ENCODE measurements around the gene CORIN.

Gene CORIN

DNA sequence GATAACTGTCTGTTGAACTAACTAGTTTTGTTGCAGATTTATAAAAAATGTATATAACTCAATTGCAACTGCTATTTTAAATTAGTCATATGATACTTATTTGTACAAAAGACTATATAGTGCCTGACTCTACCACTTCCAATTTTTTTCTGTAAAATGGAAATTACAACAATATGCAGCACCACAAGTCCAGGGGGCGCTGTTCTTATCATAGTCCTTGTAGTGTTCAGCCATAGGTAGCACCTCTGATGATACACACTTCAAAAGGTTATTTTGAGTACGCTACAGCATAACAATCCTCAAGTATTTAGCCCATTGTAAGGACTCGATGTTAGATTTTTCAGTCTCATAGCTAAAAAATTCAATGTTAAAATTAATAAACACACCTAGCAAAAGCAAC, 174.9 kb downstream of the CORIN start:
- H3K9me3 ChIP-seq = no peaks in the 10 kb centered on the region
- H3K4me3 ChIP-seq (ENCODE audit: low read depth in 1 of 2, low read length in 1 of 2) = no peak overlapping the region
- H3K27me3 ChIP-seq = peaks cover 3% of the 10 kb centered on the region
- no peak overlapping the region for H3K27ac ChIP-seq
- H3K36me3 ChIP-seq = no peaks in the 10 kb centered on the region
- TF ChIP-seq, protein P1, sequence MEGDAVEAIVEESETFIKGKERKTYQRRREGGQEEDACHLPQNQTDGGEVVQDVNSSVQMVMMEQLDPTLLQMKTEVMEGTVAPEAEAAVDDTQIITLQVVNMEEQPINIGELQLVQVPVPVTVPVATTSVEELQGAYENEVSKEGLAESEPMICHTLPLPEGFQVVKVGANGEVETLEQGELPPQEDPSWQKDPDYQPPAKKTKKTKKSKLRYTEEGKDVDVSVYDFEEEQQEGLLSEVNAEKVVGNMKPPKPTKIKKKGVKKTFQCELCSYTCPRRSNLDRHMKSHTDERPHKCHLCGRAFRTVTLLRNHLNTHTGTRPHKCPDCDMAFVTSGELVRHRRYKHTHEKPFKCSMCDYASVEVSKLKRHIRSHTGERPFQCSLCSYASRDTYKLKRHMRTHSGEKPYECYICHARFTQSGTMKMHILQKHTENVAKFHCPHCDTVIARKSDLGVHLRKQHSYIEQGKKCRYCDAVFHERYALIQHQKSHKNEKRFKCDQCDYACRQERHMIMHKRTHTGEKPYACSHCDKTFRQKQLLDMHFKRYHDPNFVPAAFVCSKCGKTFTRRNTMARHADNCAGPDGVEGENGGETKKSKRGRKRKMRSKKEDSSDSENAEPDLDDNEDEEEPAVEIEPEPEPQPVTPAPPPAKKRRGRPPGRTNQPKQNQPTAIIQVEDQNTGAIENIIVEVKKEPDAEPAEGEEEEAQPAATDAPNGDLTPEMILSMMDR (IDR thresholded peaks at IDR 0.05) = no peak
- H3K4me1 ChIP-seq (ENCODE audit: control insufficient read depth in 1 of 2, insufficient read depth in 1 of 2, low read depth in 1 of 2, low read length in 1 of 2) = no peaks in the 10 kb centered on the region

DNA sequence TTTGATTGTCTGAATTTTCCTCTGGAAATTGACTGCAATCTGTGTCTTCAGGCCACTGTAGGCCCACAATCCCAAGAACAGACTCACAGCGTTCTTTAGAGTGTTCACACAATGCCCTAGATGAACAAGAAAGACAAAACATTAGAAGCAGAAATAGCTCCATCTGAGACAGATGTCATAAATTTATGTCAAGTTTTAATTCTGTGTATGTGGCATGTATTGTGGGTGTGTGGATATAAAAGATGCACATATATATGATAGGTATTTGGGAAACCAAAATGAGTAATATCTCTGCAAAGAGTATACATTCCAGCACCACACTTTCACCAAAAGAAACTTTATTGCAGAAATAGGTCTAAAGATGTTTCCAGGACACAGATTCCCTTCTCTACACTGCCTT, 176.1 kb downstream of the CORIN start:
- TF ChIP-seq, protein P1 (IDR thresholded peaks at IDR 0.05) = no peak
- no peaks in the 10 kb centered on the region for H3K27me3 ChIP-seq
- no peak overlapping the region for H3K4me3 ChIP-seq (ENCODE audit: low read depth in 1 of 2, low read length in 1 of 2)
- H3K9me3 ChIP-seq = no peaks in the 10 kb centered on the region
- H3K4me1 ChIP-seq (ENCODE audit: control insufficient read depth in 1 of 2, insufficient read depth in 1 of 2, low read depth in 1 of 2, low read length in 1 of 2) = no peaks in the 10 kb centered on the region
- H3K36me3 ChIP-seq = no peaks in the 10 kb centered on the region
- H3K27ac ChIP-seq = no peak overlapping the region

DNA sequence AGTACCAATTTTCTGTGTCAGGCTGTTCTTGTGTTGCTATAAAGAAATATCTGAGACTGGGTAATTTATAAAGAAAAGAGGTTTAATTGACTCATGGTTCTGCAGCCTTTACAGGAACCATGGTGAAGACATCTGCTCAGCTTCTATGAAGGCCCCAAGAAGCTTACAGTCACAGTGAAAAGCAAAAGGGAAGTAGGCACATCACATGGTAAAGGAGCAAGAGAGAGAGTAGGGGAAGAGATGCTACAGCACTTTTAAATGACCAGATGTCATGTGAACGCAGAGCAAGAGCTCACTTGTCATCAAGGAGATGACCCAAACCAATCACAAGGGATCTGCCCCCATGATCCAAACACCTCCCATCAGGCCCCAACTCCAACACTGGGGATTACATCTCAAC, 178.5 kb downstream of the CORIN start:
- TF ChIP-seq, protein P1 (IDR thresholded peaks at IDR 0.05) = no peak
- no peak overlapping the region for H3K4me3 ChIP-seq (ENCODE audit: low read depth in 1 of 2, low read length in 1 of 2)
- H3K27ac ChIP-seq = no peak overlapping the region
- no peaks in the 10 kb centered on the region for H3K4me1 ChIP-seq (ENCODE audit: control insufficient read depth in 1 of 2, insufficient read depth in 1 of 2, low read depth in 1 of 2, low read length in 1 of 2)
- H3K36me3 ChIP-seq = no peaks in the 10 kb centered on the region
- no peaks in the 10 kb centered on the region for H3K9me3 ChIP-seq
- H3K27me3 ChIP-seq = no peaks in the 10 kb centered on the region

DNA sequence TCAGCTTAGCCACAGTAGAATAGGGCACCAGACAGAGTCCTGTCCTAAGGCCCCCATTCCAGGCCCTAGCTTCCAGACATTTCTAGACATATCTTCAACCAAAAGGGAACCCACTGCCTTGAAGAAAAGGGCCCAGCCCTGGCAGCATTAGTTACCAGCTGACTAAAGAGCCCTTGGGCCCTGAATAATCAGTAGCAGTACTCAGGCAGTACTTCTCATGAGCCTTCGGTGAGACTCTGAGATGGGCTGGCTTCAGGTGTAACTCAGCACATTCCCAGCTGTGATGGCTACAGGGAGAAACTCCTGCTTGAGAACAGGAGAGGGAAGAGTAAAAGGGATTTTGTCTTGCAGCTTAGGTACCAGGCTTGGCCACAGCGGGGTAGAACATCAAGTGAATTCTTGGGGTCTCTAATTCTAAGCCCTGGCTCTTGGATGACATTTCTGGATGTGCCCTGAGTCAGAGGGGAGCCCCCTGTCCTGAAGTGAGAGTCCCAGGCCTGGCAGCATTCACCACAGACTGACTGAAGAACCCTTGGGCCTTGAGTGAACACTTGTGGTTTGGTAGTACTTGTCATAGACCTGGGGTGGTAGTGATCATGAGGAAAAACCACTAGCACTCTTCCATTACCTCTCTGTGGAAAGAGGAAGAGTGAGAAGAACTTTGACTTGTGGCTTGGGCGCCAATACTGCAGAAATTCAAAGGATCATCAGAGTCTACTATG, 182.7 kb downstream of the CORIN start:
- Histone ChIP-seq H3K27ac (no peak overlapping the region), H3K9me3 (no peaks in the 10 kb centered on the region), H3K36me3 (no peaks in the 10 kb centered on the region), H3K27me3 (peaks cover 3% of the 10 kb centered on the region), H3K4me1 (ENCODE audit: control insufficient read depth in 1 of 2, insufficient read depth in 1 of 2, low read depth in 1 of 2, low read length in 1 of 2) (no peaks in the 10 kb centered on the region), H3K4me3 (ENCODE audit: low read depth in 1 of 2, low read length in 1 of 2) (no peak overlapping the region)
- TF ChIP-seq, protein P1 (IDR thresholded peaks at IDR 0.05) = no peak

DNA sequence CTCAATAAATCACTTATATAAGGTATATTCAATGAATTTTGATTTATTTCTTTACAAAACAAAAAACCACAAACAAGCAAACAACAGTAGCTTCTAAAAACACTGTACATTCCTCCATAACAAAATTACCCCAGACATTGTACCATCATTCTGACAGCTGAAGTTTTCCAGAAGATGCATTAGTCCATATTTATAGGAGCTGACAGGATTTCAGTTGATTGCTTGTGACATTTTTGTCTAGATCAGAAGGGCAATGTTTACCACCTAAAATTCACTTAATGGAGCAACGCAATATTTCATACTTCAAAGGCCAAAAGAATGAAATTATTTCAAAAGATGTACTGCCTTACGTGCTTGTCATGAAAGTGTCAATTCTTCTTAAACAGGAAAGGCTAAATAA, 185.8 kb downstream of the CORIN start:
- no peak overlapping the region for H3K27ac ChIP-seq
- no peaks in the 10 kb centered on the region for H3K4me1 ChIP-seq (ENCODE audit: control insufficient read depth in 1 of 2, insufficient read depth in 1 of 2, low read depth in 1 of 2, low read length in 1 of 2)
- H3K36me3 ChIP-seq = no peaks in the 10 kb centered on the region
- H3K27me3 ChIP-seq = peaks cover 3% of the 10 kb centered on the region
- no peaks in the 10 kb centered on the region for H3K9me3 ChIP-seq
- TF ChIP-seq, protein P1 (IDR thresholded peaks at IDR 0.05) = no peak
- H3K4me3 ChIP-seq (ENCODE audit: low read depth in 1 of 2, low read length in 1 of 2) = no peak overlapping the region
